ENCODE measurements around the gene IGFBP6.

IGFBP6 gene

GRCh38 chr12:53120685-53121525 lies 23.4 kb downstream of the IGFBP6 start:
- in situ Hi-C loops (cut with MboI; ENCODE audit: low sequenced_read_pairs, unreplicated experiment): no loop called here
- DNase-seq (ENCODE audit: low spot score): peak; percentile 11
- TF ChIP-seq CTCF (IDR thresholded peaks at IDR 0.05; ENCODE audit: borderline replicate concordance, control extremely low read depth, extremely low read depth, insufficient read depth, missing control alignments): no peak

GRCh38 chr12:53122961-53123468 lies 25.5 kb downstream of the IGFBP6 start:
- peak; percentile 13 for DNase-seq (ENCODE audit: low spot score)
- no peak for TF ChIP-seq CTCF (IDR thresholded peaks at IDR 0.05; ENCODE audit: borderline replicate concordance, control extremely low read depth, extremely low read depth, insufficient read depth, missing control alignments)
- in situ Hi-C loops (cut with MboI; ENCODE audit: low sequenced_read_pairs, unreplicated experiment): no loop called here

GRCh38 chr12:53123578-53124351 lies 26.3 kb downstream of the IGFBP6 start:
- peak; percentile 25 for DNase-seq (ENCODE audit: low spot score)
- no peak for TF ChIP-seq CTCF (IDR thresholded peaks at IDR 0.05; ENCODE audit: borderline replicate concordance, control extremely low read depth, extremely low read depth, insufficient read depth, missing control alignments)

GRCh38 chr12:53124352-53124723 lies 26.9 kb downstream of the IGFBP6 start:
- no peak for TF ChIP-seq CTCF (IDR thresholded peaks at IDR 0.05; ENCODE audit: borderline replicate concordance, control extremely low read depth, extremely low read depth, insufficient read depth, missing control alignments)
- in situ Hi-C loops (cut with MboI; ENCODE audit: low sequenced_read_pairs, unreplicated experiment): no loop called here
- DNase-seq (ENCODE audit: low spot score): peak; percentile 15

More at GRCh38 chr12:53123578-53124351, 26.3 kb downstream of the IGFBP6 start:
- in situ Hi-C loops (cut with MboI; ENCODE audit: low sequenced_read_pairs, unreplicated experiment): no loop called here

- in situ Hi-C loops (cut with MboI; ENCODE audit: low sequenced_read_pairs, unreplicated experiment): no loop called here
Observed at GRCh38 chr12:53127169-53127568, 29.7 kb downstream of the IGFBP6 start.

More at GRCh38 chr12:53127169-53127568, 29.7 kb downstream of the IGFBP6 start:
- TF ChIP-seq CTCF (IDR thresholded peaks at IDR 0.05; ENCODE audit: borderline replicate concordance, control extremely low read depth, extremely low read depth, insufficient read depth, missing control alignments): no peak
- no peak for DNase-seq (ENCODE audit: low spot score)

All from GM13976 (cell line).